ENCODE measurements around the gene AOPEP. TPM values are rescaled to one million over a fixed set of nuclear protein-coding genes. Genes with fewer than 3 reads are reported as not detected.

The AOPEP gene
- total and polyA plus RNA-seq, 2 donors (not counting 1 experiment from before 2014, with no cell fraction given): 66.1 to 94.1 TPM

DNA sequence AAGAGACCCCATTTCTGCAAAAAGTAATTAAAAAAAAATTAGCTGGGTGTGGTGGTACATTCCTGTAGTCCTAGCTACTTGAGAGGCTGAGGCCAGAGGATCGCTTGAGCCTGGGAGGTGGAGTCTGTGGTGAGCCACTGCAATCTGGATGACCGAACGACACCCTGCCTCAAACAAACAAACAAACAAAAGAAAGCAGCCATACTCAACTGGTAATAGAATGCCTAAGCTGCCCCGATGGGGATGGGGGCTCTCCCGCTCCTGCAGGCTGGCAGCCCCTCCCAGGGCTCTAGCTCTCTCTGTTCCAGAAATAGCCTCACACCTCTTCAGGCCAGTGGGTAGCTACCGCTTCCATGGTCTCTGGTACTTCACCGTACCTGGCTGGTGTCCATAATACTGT is 349.2 kb downstream of the AOPEP start:
- Histone ChIP-seq H3K4me2 (ENCODE audit: extremely low read depth, insufficient read depth, low read length) (no peak overlapping the region), H3K27ac (ENCODE audit: insufficient read depth, low read length) (no peak overlapping the region), H3K9me3 (ENCODE audit: control insufficient read depth, insufficient read depth, low read depth, low read length) (no peaks in the 10 kb centered on the region), H3K4me3 (replicated peaks in 1 of 4; ENCODE audit: control extremely low read depth in 1 of 4, insufficient read depth in 1 of 4, low read depth in 3 of 4, low read length in 4 of 4) (no peak overlapping the region), H3K4me1 (ENCODE audit: control insufficient read depth, extremely low read depth, insufficient read depth, low read length) (peaks cover 34% of the 10 kb centered on the region), H3K27me3 (ENCODE audit: control insufficient read depth, insufficient read depth, low read length) (no peaks in the 10 kb centered on the region), H3K79me2 (ENCODE audit: control insufficient read depth, insufficient read depth, low read length) (peaks cover 84% of the 10 kb centered on the region), H2AFZ (ENCODE audit: low read length) (no peak overlapping the region), H3K9ac (ENCODE audit: insufficient read depth, low read length) (no peak overlapping the region), H3K36me3 (ENCODE audit: control insufficient read depth, insufficient read depth, low read length) (peaks cover 16% of the 10 kb centered on the region), H4K20me1 (ENCODE audit: control insufficient read depth, extremely low read depth, insufficient read depth, low read length) (no peaks in the 10 kb centered on the region)
- DNase-seq (ENCODE audit: low read depth in 2 of 2): no peak
- TF ChIP-seq EZH2 (IDR thresholded peaks at IDR 0.05; ENCODE audit: low read length, missing control alignments): no peak
- TF ChIP-seq, protein P1, sequence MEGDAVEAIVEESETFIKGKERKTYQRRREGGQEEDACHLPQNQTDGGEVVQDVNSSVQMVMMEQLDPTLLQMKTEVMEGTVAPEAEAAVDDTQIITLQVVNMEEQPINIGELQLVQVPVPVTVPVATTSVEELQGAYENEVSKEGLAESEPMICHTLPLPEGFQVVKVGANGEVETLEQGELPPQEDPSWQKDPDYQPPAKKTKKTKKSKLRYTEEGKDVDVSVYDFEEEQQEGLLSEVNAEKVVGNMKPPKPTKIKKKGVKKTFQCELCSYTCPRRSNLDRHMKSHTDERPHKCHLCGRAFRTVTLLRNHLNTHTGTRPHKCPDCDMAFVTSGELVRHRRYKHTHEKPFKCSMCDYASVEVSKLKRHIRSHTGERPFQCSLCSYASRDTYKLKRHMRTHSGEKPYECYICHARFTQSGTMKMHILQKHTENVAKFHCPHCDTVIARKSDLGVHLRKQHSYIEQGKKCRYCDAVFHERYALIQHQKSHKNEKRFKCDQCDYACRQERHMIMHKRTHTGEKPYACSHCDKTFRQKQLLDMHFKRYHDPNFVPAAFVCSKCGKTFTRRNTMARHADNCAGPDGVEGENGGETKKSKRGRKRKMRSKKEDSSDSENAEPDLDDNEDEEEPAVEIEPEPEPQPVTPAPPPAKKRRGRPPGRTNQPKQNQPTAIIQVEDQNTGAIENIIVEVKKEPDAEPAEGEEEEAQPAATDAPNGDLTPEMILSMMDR (conservative IDR thresholded peaks at IDR 0.05 in 1 of 2, IDR thresholded peaks at IDR 0.05 in 1 of 2; ENCODE audit: low read depth in 1 of 2, low read length in 2 of 2): no peak

DNA sequence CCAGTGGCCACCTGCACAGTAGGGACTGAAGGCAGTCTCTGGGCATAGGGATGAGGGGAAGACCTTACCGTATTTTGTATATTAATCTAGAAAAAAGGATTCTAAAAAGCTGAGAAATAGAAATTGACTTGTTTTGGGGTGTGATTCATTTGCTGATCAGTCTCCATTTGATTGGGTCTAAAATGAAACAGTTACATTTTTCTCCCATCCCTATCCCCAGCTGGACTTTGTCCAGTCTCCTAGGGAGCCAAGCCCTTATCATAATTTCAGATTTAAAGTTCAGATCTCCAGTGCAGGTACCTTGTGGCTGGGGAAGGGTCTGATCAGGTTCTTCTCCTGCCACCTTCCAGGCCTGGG is 350.2 kb downstream of the AOPEP start:
- Histone ChIP-seq H3K9ac (ENCODE audit: insufficient read depth, low read length) (no peak overlapping the region), H3K4me3 (replicated peaks in 1 of 4; ENCODE audit: control extremely low read depth in 1 of 4, insufficient read depth in 1 of 4, low read depth in 3 of 4, low read length in 4 of 4) (no peak overlapping the region), H4K20me1 (ENCODE audit: control insufficient read depth, extremely low read depth, insufficient read depth, low read length) (no peaks in the 10 kb centered on the region), H3K27ac (ENCODE audit: insufficient read depth, low read length) (peak overlapping the region; percentile 58), H3K4me2 (ENCODE audit: extremely low read depth, insufficient read depth, low read length) (peak overlapping the region; percentile 45), H3K27me3 (ENCODE audit: control insufficient read depth, insufficient read depth, low read length) (no peaks in the 10 kb centered on the region), H3K4me1 (ENCODE audit: control insufficient read depth, extremely low read depth, insufficient read depth, low read length) (peaks cover 33% of the 10 kb centered on the region), H2AFZ (ENCODE audit: low read length) (no peak overlapping the region), H3K79me2 (ENCODE audit: control insufficient read depth, insufficient read depth, low read length) (peaks cover 76% of the 10 kb centered on the region), H3K36me3 (ENCODE audit: control insufficient read depth, insufficient read depth, low read length) (peaks cover 21% of the 10 kb centered on the region), H3K9me3 (ENCODE audit: control insufficient read depth, insufficient read depth, low read depth, low read length) (no peaks in the 10 kb centered on the region)
- no peak for DNase-seq (ENCODE audit: low read depth in 2 of 2)
- no peak for TF ChIP-seq EZH2 (IDR thresholded peaks at IDR 0.05; ENCODE audit: low read length, missing control alignments)
- TF ChIP-seq, protein P1 (conservative IDR thresholded peaks at IDR 0.05 in 1 of 2, IDR thresholded peaks at IDR 0.05 in 1 of 2; ENCODE audit: low read depth in 1 of 2, low read length in 2 of 2): no peak

DNA sequence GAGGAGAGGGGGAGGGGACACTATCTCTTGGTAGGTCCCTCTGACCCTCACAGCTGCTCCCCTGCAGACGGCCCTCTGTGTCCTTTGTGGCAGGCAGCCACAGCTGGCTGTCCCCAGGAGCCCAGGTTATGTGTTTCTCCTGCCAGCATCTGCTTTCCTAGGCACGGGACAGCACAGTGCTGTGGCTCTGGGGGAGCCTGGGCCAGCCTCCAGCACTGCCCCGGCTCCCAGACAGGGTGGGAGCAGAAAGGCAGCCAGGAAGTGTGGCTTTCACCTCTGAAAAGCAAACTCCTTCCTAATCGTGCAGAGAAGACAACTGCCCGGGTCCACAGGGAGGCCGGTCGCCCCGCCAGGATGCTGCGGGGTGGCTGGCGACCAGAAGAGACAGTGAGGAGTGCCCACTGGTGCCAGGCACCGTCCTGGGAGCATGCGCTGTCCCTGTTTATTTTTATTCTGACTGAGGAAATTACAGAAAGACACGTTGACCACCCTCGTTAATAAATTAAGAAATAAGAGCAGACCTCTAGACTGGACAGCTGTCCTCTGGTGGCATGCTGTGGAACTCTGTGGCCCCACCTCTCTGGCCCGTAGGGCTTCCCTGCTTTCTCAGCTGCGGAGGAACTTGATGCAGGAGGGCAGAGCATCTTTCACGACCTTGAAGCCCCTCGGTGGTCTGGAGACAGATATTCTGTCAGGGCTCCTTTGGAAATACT is 350.7 kb downstream of the AOPEP start:
- TF ChIP-seq, protein P1 (conservative IDR thresholded peaks at IDR 0.05 in 1 of 2, IDR thresholded peaks at IDR 0.05 in 1 of 2; ENCODE audit: low read depth in 1 of 2, low read length in 2 of 2): peak in 1 of 2 donors; percentile 21
- no peak for TF ChIP-seq EZH2 (IDR thresholded peaks at IDR 0.05; ENCODE audit: low read length, missing control alignments)
- H3K27ac ChIP-seq (ENCODE audit: insufficient read depth, low read length): peak overlapping the region; percentile 58
- peak overlapping the region; percentile 18 for H3K9ac ChIP-seq (ENCODE audit: insufficient read depth, low read length)
- H2AFZ ChIP-seq (ENCODE audit: low read length): no peak overlapping the region
- no peaks in the 10 kb centered on the region for H3K27me3 ChIP-seq (ENCODE audit: control insufficient read depth, insufficient read depth, low read length)
- DNase-seq (ENCODE audit: low read depth in 2 of 2): no peak
- no peaks in the 10 kb centered on the region for H4K20me1 ChIP-seq (ENCODE audit: control insufficient read depth, extremely low read depth, insufficient read depth, low read length)
- peak overlapping the region; percentile 45 for H3K4me2 ChIP-seq (ENCODE audit: extremely low read depth, insufficient read depth, low read length)
- H3K9me3 ChIP-seq (ENCODE audit: control insufficient read depth, insufficient read depth, low read depth, low read length): no peaks in the 10 kb centered on the region
- H3K79me2 ChIP-seq (ENCODE audit: control insufficient read depth, insufficient read depth, low read length): peaks cover 71% of the 10 kb centered on the region
- H3K36me3 ChIP-seq (ENCODE audit: control insufficient read depth, insufficient read depth, low read length): peaks cover 26% of the 10 kb centered on the region
- no peak overlapping the region for H3K4me3 ChIP-seq (replicated peaks in 1 of 4; ENCODE audit: control extremely low read depth in 1 of 4, insufficient read depth in 1 of 4, low read depth in 3 of 4, low read length in 4 of 4)
- H3K4me1 ChIP-seq (ENCODE audit: control insufficient read depth, extremely low read depth, insufficient read depth, low read length): peaks cover 33% of the 10 kb centered on the region
